GM12865 (cell line): ENCODE results near the gene BRIX1.
A peak's percentile ranks its signal among the peaks of the same experiment; 100 is the strongest.

ENCODE experiments used
- DNase-seq: peaks from one replicate; pipeline ENCODE4 v3.0.0; 2010; ENCODE audit warnings: low read depth
- H3K4me3 ChIP-seq: 2 replicates; pipeline ENCODE4 v1.5.1; 2011; ENCODE audit warnings: mild to moderate bottlenecking, low read depth, low read length, control low read depth
- TF ChIP-seq, protein P1 (sequence below): IDR thresholded peaks from 2 replicates; pipeline ENCODE4 v1.5.1; 2011; ENCODE audit warnings: low read length, control low read depth, low read depth, inconsistent platforms; ENCODE audit not compliant: insufficient read depth; ENCODE audit errors: missing control alignments

Gene BRIX1

GRCh38 chr5:34923694-34924461 is 8.4 kb downstream of the BRIX1 start:
- DNase-seq: peak; percentile 48
- no peak overlapping the region for H3K4me3 ChIP-seq
- TF ChIP-seq, protein P1, sequence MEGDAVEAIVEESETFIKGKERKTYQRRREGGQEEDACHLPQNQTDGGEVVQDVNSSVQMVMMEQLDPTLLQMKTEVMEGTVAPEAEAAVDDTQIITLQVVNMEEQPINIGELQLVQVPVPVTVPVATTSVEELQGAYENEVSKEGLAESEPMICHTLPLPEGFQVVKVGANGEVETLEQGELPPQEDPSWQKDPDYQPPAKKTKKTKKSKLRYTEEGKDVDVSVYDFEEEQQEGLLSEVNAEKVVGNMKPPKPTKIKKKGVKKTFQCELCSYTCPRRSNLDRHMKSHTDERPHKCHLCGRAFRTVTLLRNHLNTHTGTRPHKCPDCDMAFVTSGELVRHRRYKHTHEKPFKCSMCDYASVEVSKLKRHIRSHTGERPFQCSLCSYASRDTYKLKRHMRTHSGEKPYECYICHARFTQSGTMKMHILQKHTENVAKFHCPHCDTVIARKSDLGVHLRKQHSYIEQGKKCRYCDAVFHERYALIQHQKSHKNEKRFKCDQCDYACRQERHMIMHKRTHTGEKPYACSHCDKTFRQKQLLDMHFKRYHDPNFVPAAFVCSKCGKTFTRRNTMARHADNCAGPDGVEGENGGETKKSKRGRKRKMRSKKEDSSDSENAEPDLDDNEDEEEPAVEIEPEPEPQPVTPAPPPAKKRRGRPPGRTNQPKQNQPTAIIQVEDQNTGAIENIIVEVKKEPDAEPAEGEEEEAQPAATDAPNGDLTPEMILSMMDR: no peak

GRCh38 chr5:34924462-34924765 is 8.9 kb downstream of the BRIX1 start:
- TF ChIP-seq, protein P1: no peak
- no peak overlapping the region for H3K4me3 ChIP-seq
- DNase-seq: no peak

- no peak overlapping the region for H3K4me3 ChIP-seq
- DNase-seq: no peak
- TF ChIP-seq, protein P1: no peak
These were observed 10.9 kb downstream of the BRIX1 start for GRCh38 chr5:34926318-34926888.

- TF ChIP-seq, protein P1: no peak
- DNase-seq: no peak
- no peak overlapping the region for H3K4me3 ChIP-seq
These were observed 12.3 kb downstream of the BRIX1 start for GRCh38 chr5:34927785-34928184.

DNA sequence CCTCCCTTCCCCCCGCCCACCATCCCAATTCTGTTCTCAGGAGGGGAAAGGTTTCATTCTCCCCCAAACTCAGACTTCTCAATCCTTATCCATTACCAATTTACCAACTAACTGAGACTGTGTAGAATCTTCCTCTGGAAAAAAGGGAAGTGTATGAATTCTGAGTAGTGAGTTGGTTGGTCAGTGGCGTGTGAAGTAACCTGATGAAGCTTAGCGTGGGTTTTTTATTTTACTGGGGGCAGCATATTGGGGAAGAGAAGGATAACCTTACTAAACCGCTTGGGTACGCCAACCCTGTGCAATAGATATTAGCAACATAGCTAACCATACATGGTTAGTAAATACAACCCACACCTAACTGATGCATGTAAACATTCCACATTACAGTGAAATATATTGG is 12.8 kb downstream of the BRIX1 start:
- TF ChIP-seq, protein P1: no peak
- H3K4me3 ChIP-seq: no peak overlapping the region
- no peak for DNase-seq

- peak; percentile 98 for DNase-seq
- peak within 1 kb of the TSS; percentile 88 for H3K4me3 ChIP-seq
- TF ChIP-seq, protein P1: no peak
These were observed 13.7 kb downstream of the BRIX1 start, which contains the start of gene DNAJC21 for GRCh38 chr5:34929134-34929719. TSS of gene DNAJC21 (plus strand) at chr5:34929559. CDS start at chr5:34929820, 261 bp downstream.
